ENCODE measurements around the gene KRTAP19-1. TPM values are rescaled to one million over a fixed set of nuclear protein-coding genes. Genes with fewer than 3 reads are reported as not detected.
"Not testable (repeated sequence)": the region's sequence is repeated elsewhere in the genome, so short reads cannot be mapped to it uniquely, and the experiment has no call there.

The KRTAP19-1 gene
- total RNA-seq, result not detected

GRCh38 chr21:30480145-30480544 lies at the start of gene KRTAP19-1:
Gene KRTAP19-1, minus strand, starts transcription at chr21:30480367. Its CDS starts 50 bp downstream, at chr21:30480317.
- no peaks in the 10 kb centered on the region for H3K9me3 ChIP-seq (ENCODE audit: low read depth, low read length)
- H3K4me1 ChIP-seq (ENCODE audit: insufficient read depth, low read length), result no peaks in the 10 kb centered on the region
- H3K4me3 ChIP-seq (ENCODE audit: low read length), result no peak within 1 kb of the TSS
- H3K27me3 ChIP-seq (ENCODE audit: insufficient read depth, low read length), result no peaks in the 10 kb centered on the region

- Histone ChIP-seq H3K9me3 (ENCODE audit: low read depth, low read length) (peaks cover 4% of the 10 kb centered on the region), H3K27me3 (ENCODE audit: insufficient read depth, low read length) (no peaks in the 10 kb centered on the region), H3K4me1 (ENCODE audit: insufficient read depth, low read length) (no peaks in the 10 kb centered on the region)
These were observed 38.7 kb upstream of the KRTAP19-1 start for GRCh38 chr21:30518876-30519275.

GRCh38 chr21:30515681-30516080 lies 35.5 kb upstream of the KRTAP19-1 start:
- Histone ChIP-seq H3K9me3 (ENCODE audit: low read depth, low read length) (peaks cover 4% of the 10 kb centered on the region), H3K4me1 (ENCODE audit: insufficient read depth, low read length) (no peaks in the 10 kb centered on the region), H3K4me3 (ENCODE audit: low read length) (no peak overlapping the region), H3K27me3 (ENCODE audit: insufficient read depth, low read length) (no peaks in the 10 kb centered on the region)

More at GRCh38 chr21:30518876-30519275, 38.7 kb upstream of the KRTAP19-1 start:
- H3K4me3 ChIP-seq (ENCODE audit: low read length), result no peak overlapping the region

- not testable (repeated sequence) for H3K4me3 ChIP-seq (ENCODE audit: low read length); H3K4me1 ChIP-seq (ENCODE audit: insufficient read depth, low read length); H3K27me3 ChIP-seq (ENCODE audit: insufficient read depth, low read length); H3K9me3 ChIP-seq (ENCODE audit: low read depth, low read length)
These were observed 25.5 kb upstream of the KRTAP19-1 start for GRCh38 chr21:30505621-30506205.

- Histone ChIP-seq H3K27me3 (ENCODE audit: insufficient read depth, low read length) (no peaks in the 10 kb centered on the region), H3K4me1 (ENCODE audit: insufficient read depth, low read length) (no peaks in the 10 kb centered on the region)
These were observed 21.9 kb upstream of the KRTAP19-1 start, which contains the start of gene KRTAP19-5 for GRCh38 chr21:30502041-30502440. Gene KRTAP19-5, minus strand, starts transcription at chr21:30502141. Its CDS starts 51 bp downstream, at chr21:30502090.

GRCh38 chr21:30497065-30497464 lies 16.9 kb upstream of the KRTAP19-1 start, which contains the start of gene KRTAP19-4:
Gene KRTAP19-4, minus strand, starts transcription at chr21:30497165. Its CDS starts 55 bp downstream, at chr21:30497110.
- Histone ChIP-seq H3K4me1 (ENCODE audit: insufficient read depth, low read length) (no peaks in the 10 kb centered on the region), H3K27me3 (ENCODE audit: insufficient read depth, low read length) (no peaks in the 10 kb centered on the region), H3K4me3 (ENCODE audit: low read length) (no peak within 1 kb of the TSS), H3K9me3 (ENCODE audit: low read depth, low read length) (no peaks in the 10 kb centered on the region)

More at GRCh38 chr21:30502041-30502440, 21.9 kb upstream of the KRTAP19-1 start, which contains the start of gene KRTAP19-5:
- no peak within 1 kb of the TSS for H3K4me3 ChIP-seq (ENCODE audit: low read length)
- H3K9me3 ChIP-seq (ENCODE audit: low read depth, low read length), result no peaks in the 10 kb centered on the region

GRCh38 chr21:30491963-30492428 lies 11.8 kb upstream of the KRTAP19-1 start, which contains the start of gene KRTAP19-3:
Gene KRTAP19-3, minus strand, starts transcription at chr21:30492013. Its CDS starts 56 bp downstream, at chr21:30491957.
- H3K4me1 ChIP-seq (ENCODE audit: insufficient read depth, low read length), result no peaks in the 10 kb centered on the region
- no peaks in the 10 kb centered on the region for H3K27me3 ChIP-seq (ENCODE audit: insufficient read depth, low read length)
- no peak within 1 kb of the TSS for H3K4me3 ChIP-seq (ENCODE audit: low read length)
- H3K9me3 ChIP-seq (ENCODE audit: low read depth, low read length), result no peaks in the 10 kb centered on the region

GRCh38 chr21:30487336-30487735 lies 7.2 kb upstream of the KRTAP19-1 start, which contains the start of gene KRTAP19-2:
Gene KRTAP19-2, minus strand, starts transcription at chr21:30487436. Its CDS starts 88 bp downstream, at chr21:30487348.
- Histone ChIP-seq H3K9me3 (ENCODE audit: low read depth, low read length) (no peaks in the 10 kb centered on the region), H3K4me3 (ENCODE audit: low read length) (no peak within 1 kb of the TSS), H3K4me1 (ENCODE audit: insufficient read depth, low read length) (no peaks in the 10 kb centered on the region), H3K27me3 (ENCODE audit: insufficient read depth, low read length) (no peaks in the 10 kb centered on the region)

- Histone ChIP-seq H3K27me3 (ENCODE audit: insufficient read depth, low read length) (no peaks in the 10 kb centered on the region), H3K4me3 (ENCODE audit: low read length) (no peak overlapping the region), H3K4me1 (ENCODE audit: insufficient read depth, low read length) (no peaks in the 10 kb centered on the region), H3K9me3 (ENCODE audit: low read depth, low read length) (no peaks in the 10 kb centered on the region)
These were observed 6.0 kb upstream of the KRTAP19-1 start for GRCh38 chr21:30486180-30486579.

GRCh38 chr21:30482130-30482529 lies 2.0 kb upstream of the KRTAP19-1 start:
- no peaks in the 10 kb centered on the region for H3K27me3 ChIP-seq (ENCODE audit: insufficient read depth, low read length)
- H3K4me3 ChIP-seq (ENCODE audit: low read length), result no peak overlapping the region
- H3K4me1 ChIP-seq (ENCODE audit: insufficient read depth, low read length), result no peaks in the 10 kb centered on the region
- no peaks in the 10 kb centered on the region for H3K9me3 ChIP-seq (ENCODE audit: low read depth, low read length)

GRCh38 chr21:30479259-30479658 lies 908 bp downstream of the KRTAP19-1 start:
- Histone ChIP-seq H3K4me1 (ENCODE audit: insufficient read depth, low read length) (no peaks in the 10 kb centered on the region), H3K9me3 (ENCODE audit: low read depth, low read length) (no peaks in the 10 kb centered on the region), H3K27me3 (ENCODE audit: insufficient read depth, low read length) (no peaks in the 10 kb centered on the region), H3K4me3 (ENCODE audit: low read length) (no peak overlapping the region)

- H3K4me1 ChIP-seq (ENCODE audit: insufficient read depth, low read length), result no peaks in the 10 kb centered on the region
- H3K4me3 ChIP-seq (ENCODE audit: low read length), result no peak overlapping the region
- H3K9me3 ChIP-seq (ENCODE audit: low read depth, low read length), result no peaks in the 10 kb centered on the region
- no peaks in the 10 kb centered on the region for H3K27me3 ChIP-seq (ENCODE audit: insufficient read depth, low read length)
These were observed 2.2 kb downstream of the KRTAP19-1 start for GRCh38 chr21:30478004-30478403.

- Histone ChIP-seq H3K27me3 (ENCODE audit: insufficient read depth, low read length) (no peaks in the 10 kb centered on the region), H3K4me1 (ENCODE audit: insufficient read depth, low read length) (no peaks in the 10 kb centered on the region), H3K4me3 (ENCODE audit: low read length) (no peak overlapping the region), H3K9me3 (ENCODE audit: low read depth, low read length) (no peaks in the 10 kb centered on the region)
These were observed 11.1 kb downstream of the KRTAP19-1 start for GRCh38 chr21:30468900-30469714.

GRCh38 chr21:30463713-30464112 lies 16.5 kb downstream of the KRTAP19-1 start:
- no peaks in the 10 kb centered on the region for H3K9me3 ChIP-seq (ENCODE audit: low read depth, low read length)
- no peaks in the 10 kb centered on the region for H3K4me1 ChIP-seq (ENCODE audit: insufficient read depth, low read length)
- H3K4me3 ChIP-seq (ENCODE audit: low read length), result no peak overlapping the region
- no peaks in the 10 kb centered on the region for H3K27me3 ChIP-seq (ENCODE audit: insufficient read depth, low read length)

GRCh38 chr21:30448514-30448913 lies 31.7 kb downstream of the KRTAP19-1 start:
- H3K9me3 ChIP-seq (ENCODE audit: low read depth, low read length), result no peaks in the 10 kb centered on the region
- H3K4me3 ChIP-seq (ENCODE audit: low read length), result no peak overlapping the region
- no peaks in the 10 kb centered on the region for H3K4me1 ChIP-seq (ENCODE audit: insufficient read depth, low read length)
- H3K27me3 ChIP-seq (ENCODE audit: insufficient read depth, low read length), result no peaks in the 10 kb centered on the region

All from mononuclear cell (primary cell).